Measurements from ENCODE around the gene CATSPERB.
"Not testable (repeated sequence)": the region's sequence is repeated elsewhere in the genome, so short reads cannot be mapped to it uniquely, and the experiment has no call there.

The CATSPERB gene

GRCh38 chr14:91731018-91731417 lies 868 bp downstream of the CATSPERB start:
- no peak for DNase-seq

GRCh38 chr14:91729756-91730155 lies 2.1 kb downstream of the CATSPERB start:
- no peak for DNase-seq

GRCh38 chr14:91728616-91729183 lies 3.2 kb downstream of the CATSPERB start:
- DNase-seq: no peak

- no peak for DNase-seq
Measured at GRCh38 chr14:91727121-91727520, 4.8 kb downstream of the CATSPERB start.

DNA sequence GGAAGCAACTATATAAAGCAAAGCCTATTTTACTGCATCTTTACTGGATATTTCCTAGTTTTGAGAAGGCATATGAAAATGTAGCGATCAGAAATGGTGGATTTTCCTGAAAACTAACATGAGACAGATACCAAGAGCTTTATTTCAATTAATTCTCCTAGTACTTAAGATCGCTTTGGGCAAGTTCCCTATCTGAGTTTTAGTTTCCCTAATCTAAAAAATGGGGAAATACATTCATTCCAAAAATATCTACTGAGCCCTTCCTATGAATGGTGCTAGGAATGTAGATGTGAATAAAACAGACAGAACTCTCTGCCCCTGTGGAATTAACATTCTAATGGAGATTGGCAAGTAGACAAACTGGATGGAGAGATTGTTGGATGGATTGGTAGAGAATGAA lies 8.4 kb downstream of the CATSPERB start:
- DNase-seq: no peak

DNA sequence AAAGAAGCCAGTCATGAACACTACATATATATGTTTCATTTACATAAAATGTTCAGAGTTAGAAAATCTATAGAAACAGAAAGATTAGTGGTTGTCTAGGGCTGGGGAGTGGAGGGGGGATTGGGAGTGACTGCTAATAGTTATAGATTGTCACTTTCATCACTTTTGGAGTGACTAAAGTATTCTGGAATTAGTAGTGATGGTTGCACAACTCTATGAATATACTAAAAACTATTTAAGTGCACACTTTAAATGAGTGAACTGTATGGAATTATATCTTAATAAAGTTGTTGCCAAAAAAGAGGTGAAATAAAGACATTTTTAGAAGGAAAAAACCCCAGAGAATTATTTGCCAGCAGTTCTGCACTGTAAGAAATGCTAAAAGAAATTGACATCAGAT lies 9.5 kb downstream of the CATSPERB start:
- no peak for DNase-seq

GRCh38 chr14:91719839-91720238 lies 12.0 kb downstream of the CATSPERB start:
- no peak for DNase-seq

DNA sequence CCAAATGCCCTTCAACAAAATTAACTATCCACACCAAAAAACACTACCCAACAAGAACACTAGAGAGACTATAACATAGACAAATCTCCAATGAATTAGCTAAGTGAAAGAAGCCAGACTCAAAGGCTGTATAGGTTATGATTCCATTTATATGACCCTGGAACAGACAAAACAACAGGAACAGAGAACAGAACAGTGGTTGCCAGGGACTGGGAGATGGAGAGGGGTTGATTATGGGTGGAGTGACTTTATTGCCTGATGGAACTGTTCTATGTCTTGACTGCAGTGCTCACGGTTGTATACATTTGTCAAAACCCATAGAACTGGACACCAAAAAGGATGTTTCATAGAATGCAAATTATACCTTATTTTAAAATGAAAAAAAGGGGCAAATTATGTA lies 14.9 kb downstream of the CATSPERB start:
- DNase-seq: no peak

DNA sequence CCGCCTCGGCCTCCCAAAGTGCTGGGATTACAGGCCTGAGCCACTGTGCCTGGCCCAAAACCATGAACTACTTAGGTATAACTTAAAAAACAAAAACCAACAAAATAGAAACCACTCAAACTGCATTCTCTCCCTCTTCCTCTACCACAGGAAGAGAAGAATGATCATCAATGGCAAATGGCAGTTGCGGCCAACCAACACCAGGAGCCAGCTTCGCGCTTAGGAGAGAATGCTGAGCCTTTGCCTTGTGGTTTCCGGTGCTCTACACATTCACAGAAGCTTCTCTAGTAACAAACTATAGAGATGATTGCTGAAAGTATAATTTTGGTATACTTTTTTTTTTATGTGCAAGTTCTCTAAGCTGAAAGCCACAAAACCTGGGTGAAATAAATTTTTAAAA lies 17.1 kb downstream of the CATSPERB start:
- no peak for DNase-seq

- DNase-seq: no peak
Measured at GRCh38 chr14:91708795-91709194, 23.1 kb downstream of the CATSPERB start.

- DNase-seq: no peak
Measured at GRCh38 chr14:91706996-91707395, 24.9 kb downstream of the CATSPERB start.

DNA sequence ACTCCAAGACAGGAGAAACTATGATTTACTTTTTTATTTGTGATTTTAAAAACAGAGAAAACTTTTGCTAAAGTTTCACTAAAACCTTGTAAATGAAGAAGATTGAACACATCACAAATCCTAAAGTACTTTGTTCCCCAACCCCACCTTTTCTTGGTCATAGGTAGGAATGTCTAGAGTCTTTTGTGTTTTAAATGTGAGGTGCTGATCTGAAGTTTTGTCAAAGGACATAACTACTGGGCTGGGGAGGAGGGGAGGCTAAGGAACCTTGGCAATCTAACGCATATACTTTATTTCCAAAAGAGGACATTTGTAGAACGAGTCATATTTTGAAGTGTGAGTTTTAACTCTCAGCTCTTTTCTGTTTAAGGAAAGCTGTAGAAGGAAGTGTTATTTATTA lies 37.2 kb downstream of the CATSPERB start:
- no peak for DNase-seq

DNA sequence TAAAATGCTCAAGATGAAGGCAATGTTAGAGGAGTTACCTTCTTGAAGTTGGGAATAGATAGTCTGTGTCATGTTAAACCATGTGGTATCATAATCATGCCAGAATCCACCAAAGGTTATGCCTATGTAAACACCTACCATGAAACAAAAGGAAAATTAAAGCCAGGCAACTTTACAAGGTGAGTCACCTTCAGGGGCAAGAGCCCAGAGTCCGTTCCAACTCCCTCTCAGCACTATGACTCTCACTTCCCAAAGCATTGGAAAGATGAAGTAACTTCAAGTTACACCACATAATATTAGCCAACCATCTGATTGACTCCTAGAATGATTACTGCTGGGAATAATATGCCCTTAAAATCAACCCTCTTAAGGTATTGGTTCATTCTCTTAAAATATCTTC lies 38.5 kb downstream of the CATSPERB start:
- no peak for DNase-seq

DNA sequence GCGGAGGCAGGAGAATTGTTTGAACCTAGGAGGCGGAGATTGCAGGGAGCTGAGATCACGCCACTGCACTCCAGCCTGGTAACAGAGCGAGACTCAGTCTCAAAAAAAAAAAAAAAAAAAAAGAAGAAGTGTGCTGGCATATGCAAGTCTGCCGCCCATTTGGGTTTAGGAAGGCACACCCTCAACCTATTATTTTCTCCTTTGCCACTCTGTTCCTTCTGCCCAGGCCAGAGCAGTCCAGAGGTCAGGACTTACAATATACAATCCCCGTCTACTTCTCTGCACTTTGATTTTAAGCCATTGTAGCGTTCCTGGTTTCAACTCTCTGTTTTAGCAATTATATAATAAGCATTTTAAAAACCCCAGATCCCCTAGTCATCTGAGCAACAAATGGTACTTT lies 39.8 kb downstream of the CATSPERB start:
- DNase-seq: no peak

- no peak for DNase-seq
Measured at GRCh38 chr14:91689608-91690007, 42.3 kb downstream of the CATSPERB start.

- not testable (repeated sequence) for DNase-seq
Measured at GRCh38 chr14:91687436-91687835, 44.5 kb downstream of the CATSPERB start.

- DNase-seq: no peak
Measured at GRCh38 chr14:91685600-91685999, 46.3 kb downstream of the CATSPERB start.

DNA sequence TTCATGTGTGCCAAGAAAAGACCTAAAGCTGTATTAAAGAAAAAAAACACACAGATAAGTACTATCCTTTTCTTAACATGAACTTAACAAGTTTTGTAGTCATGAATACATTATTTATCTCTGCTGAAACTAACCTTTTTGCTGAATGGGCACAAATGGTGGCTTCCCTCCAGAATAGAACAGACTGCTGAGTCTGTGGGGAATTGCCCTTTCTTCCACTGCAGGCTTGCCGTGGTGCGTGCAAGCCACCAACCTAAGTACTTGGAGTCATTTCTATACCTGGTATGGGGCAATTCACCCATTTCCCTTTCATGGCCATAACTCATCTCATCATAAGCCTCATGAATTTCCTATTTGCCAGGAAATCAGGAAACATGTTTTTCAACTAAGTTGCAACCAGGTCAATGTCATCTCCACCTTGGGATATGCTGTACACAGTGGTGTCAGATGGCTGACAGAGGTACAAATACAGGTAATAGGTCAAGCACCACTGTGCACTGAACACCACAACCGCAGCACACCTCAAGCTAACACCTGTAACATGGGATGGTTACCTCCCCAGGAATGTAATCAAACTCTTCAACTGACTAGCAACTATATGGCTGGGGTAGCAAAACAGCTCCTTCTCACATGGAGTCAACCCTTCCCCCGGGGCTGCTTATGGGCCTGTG lies 49.9 kb downstream of the CATSPERB start:
- no peak for DNase-seq

- DNase-seq: no peak
Measured at GRCh38 chr14:91681118-91681517, 50.8 kb downstream of the CATSPERB start.

DNA sequence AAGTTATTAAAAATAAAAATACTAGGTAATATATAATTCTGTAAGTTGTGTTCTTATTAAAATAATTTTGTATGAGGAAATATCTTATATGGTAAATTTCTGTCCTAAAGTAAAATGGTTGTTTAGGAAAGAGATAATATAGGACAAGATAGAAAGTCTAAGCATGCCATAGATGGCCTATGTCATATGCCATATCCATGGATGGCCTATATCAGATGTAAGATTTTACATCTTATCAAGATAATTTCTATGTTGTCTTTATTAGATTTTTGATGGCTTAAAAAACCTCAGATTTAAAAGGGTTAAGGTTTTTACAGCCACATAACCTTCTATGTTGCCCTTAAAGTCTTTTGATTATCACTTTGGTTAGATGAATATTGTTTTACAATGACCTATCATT lies 52.6 kb downstream of the CATSPERB start:
- DNase-seq: no peak

DNA sequence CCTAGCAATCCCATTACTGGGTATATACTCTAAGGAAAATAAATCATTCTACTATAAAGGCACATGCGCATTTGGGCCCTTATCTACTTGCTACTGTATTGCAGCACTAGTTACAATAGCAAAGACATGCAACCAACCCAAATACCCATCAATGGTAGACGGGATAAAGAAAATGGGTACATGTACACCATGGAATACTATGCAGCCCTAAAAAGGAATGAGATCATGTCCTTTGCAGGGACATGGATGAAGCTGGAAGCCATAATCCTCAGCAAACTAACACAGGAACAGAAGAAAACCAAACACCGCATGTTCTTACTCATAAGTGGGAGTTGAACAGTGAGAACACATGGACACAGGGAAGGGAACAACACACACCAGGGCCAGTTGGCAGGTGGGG lies 54.2 kb downstream of the CATSPERB start:
- not testable (repeated sequence) for DNase-seq

GRCh38 chr14:91674911-91675310 lies 57.0 kb downstream of the CATSPERB start:
- DNase-seq: no peak

DNA sequence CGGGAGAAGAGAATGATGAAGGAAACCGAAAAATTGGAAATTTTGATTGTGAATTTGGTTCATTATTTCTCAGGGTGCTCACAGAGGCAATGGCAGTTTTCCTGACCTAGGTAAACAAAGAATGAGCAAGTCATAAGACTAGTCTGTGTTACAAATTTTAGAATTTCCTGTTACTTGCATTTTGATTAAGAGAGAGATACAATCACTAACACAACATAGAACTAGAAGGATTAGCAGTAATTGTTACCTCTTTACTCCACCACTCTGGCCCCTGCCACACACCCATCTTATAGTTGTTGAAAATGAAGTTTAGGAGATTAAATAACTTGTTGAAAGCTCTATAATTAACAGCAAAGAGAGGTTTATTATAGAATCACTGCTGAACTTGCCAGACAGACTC lies 62.0 kb downstream of the CATSPERB start:
- DNase-seq: no peak

GRCh38 chr14:91667101-91667500 lies 64.8 kb downstream of the CATSPERB start:
- not testable (repeated sequence) for DNase-seq

- DNase-seq: no peak
Measured at GRCh38 chr14:91660790-91661189, 71.1 kb downstream of the CATSPERB start.

Measured in SHP77 treated with DMSO at 0.1 percent for 48 hours (cell line).